HepG2 (cell line): Measurements from ENCODE around the gene KIN.

Experiments
- HDAC2 ChIP-seq: sonication (generic); formaldehyde crosslinking; IDR thresholded peaks from 2 replicates; pipeline ENCODE4 v1.4.0; 2020; ENCODE audit warnings: missing genetic modification reagents
- HOXA7 ChIP-seq: sonication (generic); formaldehyde crosslinking; IDR thresholded peaks from 2 replicates; pipeline ENCODE4 v1.8.1; 2022; ENCODE audit warnings: mild to moderate bottlenecking, missing genetic modification reagents, moderate library complexity
- MED1 ChIP-seq: sonication (generic); formaldehyde crosslinking; IDR thresholded peaks from 2 replicates; pipeline ENCODE4 v1.4.0; 2020; ENCODE audit warnings: missing genetic modification reagents
- MXD1 ChIP-seq: sonication (generic); formaldehyde crosslinking; IDR thresholded peaks from 2 replicates; pipeline ENCODE4 v1.4.0; 2020; ENCODE audit warnings: mild to moderate bottlenecking, missing genetic modification reagents
- NFIC ChIP-seq: IDR thresholded peaks from 2 replicates; pipeline ENCODE4 v1.6.1; 2012; ENCODE audit warnings: mild to moderate bottlenecking, low read length, inconsistent platforms
- NFRKB ChIP-seq: fragments of 450-650 bp; IDR thresholded peaks from 2 replicates; pipeline ENCODE4 v1.6.1; 2017
- POLR2AphosphoS5 ChIP-seq: IDR thresholded peaks from 2 replicates; pipeline ENCODE4 v1.6.1; 2012; ENCODE audit warnings: low read depth, low read length

DNA sequence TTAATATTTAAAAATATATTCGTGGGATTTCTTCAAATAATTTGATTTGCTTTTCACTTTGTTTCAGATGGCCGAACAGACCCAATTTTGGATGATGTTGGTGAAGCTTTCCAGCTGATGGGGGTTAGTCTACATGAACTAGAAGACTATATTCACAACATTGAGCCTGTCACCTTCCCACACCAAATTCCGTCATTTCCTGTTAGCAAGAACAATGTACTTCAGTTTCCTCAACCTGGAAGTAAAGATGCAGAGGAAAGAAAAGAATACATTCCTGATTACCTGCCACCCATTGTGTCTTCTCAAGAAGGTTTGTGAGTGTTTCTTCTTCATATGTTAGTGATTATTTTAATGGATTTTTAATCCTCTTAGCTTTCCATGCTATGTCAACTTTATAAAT lies 36.5 kb upstream of the KIN start:
- no peak for TF ChIP-seq MED1 (CRISPR knock-in tag)
- TF ChIP-seq HOXA7 (CRISPR knock-in tag): no peak
- no peak for TF ChIP-seq MXD1 (CRISPR knock-in tag)
- no peak for TF ChIP-seq NFRKB
- no peak for TF ChIP-seq NFIC
- TF ChIP-seq HDAC2 (CRISPR knock-in tag): no peak
- no peak for TF ChIP-seq POLR2AphosphoS5
